ENCODE data around the gene SMARCC2. TPM values are rescaled to one million over a fixed set of nuclear protein-coding genes. Genes with fewer than 3 reads are reported as not detected.

Gene SMARCC2
- total RNA-seq, 2 experiments from 2014 or later: 140 to 173 TPM

DNA sequence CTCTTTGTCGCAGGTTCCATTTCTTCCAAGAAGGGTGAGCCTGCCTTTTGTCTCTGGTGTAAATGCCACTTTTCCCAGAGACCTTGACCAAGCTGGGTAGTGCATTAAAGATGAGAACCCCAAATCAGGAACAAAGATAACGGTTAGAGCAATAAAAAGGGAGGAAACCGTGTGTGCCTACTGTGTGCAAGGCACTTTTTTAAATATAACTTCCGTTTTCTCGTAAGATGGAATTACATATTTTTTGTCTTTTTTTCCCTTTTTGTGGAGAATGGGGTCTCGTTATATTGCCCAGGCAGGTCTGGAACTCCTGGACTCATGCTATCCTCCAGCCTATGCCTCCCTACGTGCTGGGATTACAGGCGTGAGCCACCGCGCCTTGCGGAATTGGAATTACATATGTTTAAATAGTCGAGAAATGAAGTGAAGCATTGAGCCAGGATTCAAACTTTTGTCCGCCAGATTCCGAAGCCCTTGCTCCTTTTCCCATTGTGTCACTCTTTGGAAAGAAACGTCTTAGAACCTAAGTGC, 34.4 kb upstream of the SMARCC2 start:
- H3K27ac Mint-ChIP-seq: peak overlapping the region; percentile 93
- H3K27me3 Mint-ChIP-seq: no peaks in the 10 kb centered on the region
- peak overlapping the region; percentile 90 for H3K4me3 Mint-ChIP-seq
- peaks cover 49% of the 10 kb centered on the region for H3K4me1 Mint-ChIP-seq
- peaks cover 6% of the 10 kb centered on the region for H3K36me3 Mint-ChIP-seq (ENCODE audit: low read depth)
- no peaks in the 10 kb centered on the region for H3K9me3 Mint-ChIP-seq
- no peak for DNase-seq
- POLR2A ChIA-PET: no interaction called here
- CTCF ChIA-PET: interaction anchor here (0.7 to 4.0 kb wide), 4 partner anchors 18 to 104 kb away, joined by 3 to 30 read pairs (median 6); no protein-coding TSS in a partner anchor

GRCh38 chr12:56222531-56222895, 33.2 kb upstream of the SMARCC2 start:
- DNase-seq: no peak
- Mint-ChIP-seq H3K36me3 (ENCODE audit: low read depth) (peaks cover 6% of the 10 kb centered on the region), H3K4me1 (peaks cover 49% of the 10 kb centered on the region), H3K4me3 (peak overlapping the region; percentile 90), H3K27ac (peak overlapping the region; percentile 93), H3K27me3 (no peaks in the 10 kb centered on the region), H3K9me3 (no peaks in the 10 kb centered on the region)
- ChIA-PET POLR2A (interaction anchor here (1.2 kb wide), 1 partner anchor 15 kb away, joined by 4 read pairs; no protein-coding TSS in a partner anchor), CTCF (interaction anchor here (0.6 to 4.0 kb wide), 18 partner anchors 8 to 374 kb away, joined by 3 to 39 read pairs (median 4); partner anchors contain the start of genes COQ10A, ESYT1, SMARCC2 and STAT2)

- H3K27me3 Mint-ChIP-seq: no peaks in the 10 kb centered on the region
- DNase-seq: peak; percentile 95
- peaks cover 49% of the 10 kb centered on the region for H3K4me1 Mint-ChIP-seq
- ChIA-PET POLR2A (interaction anchor here (0.5 to 1.2 kb wide), 5 partner anchors 14 to 274 kb away, joined by 3 to 8 read pairs (median 4); no protein-coding TSS in a partner anchor), CTCF (interaction anchor here (0.6 to 4.0 kb wide), 25 partner anchors 9 to 373 kb away, joined by 3 to 39 read pairs (median 4); partner anchors contain the start of genes ANKRD52, COQ10A, ESYT1 and SMARCC2)
- H3K9me3 Mint-ChIP-seq: no peaks in the 10 kb centered on the region
- peak within 1 kb of the TSS; percentile 93 for H3K27ac Mint-ChIP-seq
- H3K36me3 Mint-ChIP-seq (ENCODE audit: low read depth): peaks cover 4% of the 10 kb centered on the region
- peak within 1 kb of the TSS; percentile 90 for H3K4me3 Mint-ChIP-seq
Observed at GRCh38 chr12:56221757-56222530, 32.7 kb upstream of the SMARCC2 start, which contains the start of gene RNF41. TSS of gene RNF41 (minus strand) at chr12:56221922. CDS start at chr12:56214047, 7,875 bp downstream.

GRCh38 chr12:56221232-56221756, 32.0 kb upstream of the SMARCC2 start:
- ChIA-PET POLR2A (interaction anchor here (0.5 to 1.2 kb wide), 6 partner anchors 12 to 274 kb away, joined by 3 to 8 read pairs (median 4); no protein-coding TSS in a partner anchor), CTCF (interaction anchor here (0.6 to 4.0 kb wide), 23 partner anchors 10 to 175 kb away, joined by 3 to 39 read pairs (median 4); partner anchors contain the start of genes ANKRD52, ESYT1, SMARCC2 and STAT2)
- Mint-ChIP-seq H3K27ac (peak overlapping the region; percentile 93), H3K4me3 (peak overlapping the region; percentile 90), H3K36me3 (ENCODE audit: low read depth) (peaks cover 6% of the 10 kb centered on the region), H3K27me3 (no peaks in the 10 kb centered on the region), H3K9me3 (no peaks in the 10 kb centered on the region), H3K4me1 (peaks cover 49% of the 10 kb centered on the region)
- DNase-seq: no peak

- POLR2A ChIA-PET: interaction anchor here (0.7 kb wide), 2 partner anchors 11 to 49 kb away, joined by 3 to 4 read pairs; no protein-coding TSS in a partner anchor
- no peaks in the 10 kb centered on the region for H3K9me3 Mint-ChIP-seq
- peaks cover 44% of the 10 kb centered on the region for H3K4me1 Mint-ChIP-seq
- no peaks in the 10 kb centered on the region for H3K27me3 Mint-ChIP-seq
- H3K27ac Mint-ChIP-seq: peak overlapping the region; percentile 93
- no peak for DNase-seq
- peak overlapping the region; percentile 90 for H3K4me3 Mint-ChIP-seq
- CTCF ChIA-PET: interaction anchor here (0.6 to 4.0 kb wide), 11 partner anchors 10 to 101 kb away, joined by 3 to 39 read pairs (median 5); partner anchors contain the start of genes ANKRD52, ESYT1 and SMARCC2
- H3K36me3 Mint-ChIP-seq (ENCODE audit: low read depth): peaks cover 3% of the 10 kb centered on the region
Observed at GRCh38 chr12:56220611-56221231, 31.4 kb upstream of the SMARCC2 start.

GRCh38 chr12:56219840-56220239, 30.6 kb upstream of the SMARCC2 start:
- peaks cover 9% of the 10 kb centered on the region for H3K36me3 Mint-ChIP-seq (ENCODE audit: low read depth)
- CTCF ChIA-PET: interaction anchor here (0.7 to 4.0 kb wide), 4 partner anchors 14 to 92 kb away, joined by 3 to 39 read pairs (median 22); partner anchors contain the start of genes ANKRD52, ESYT1 and SMARCC2
- no peak overlapping the region for H3K27ac Mint-ChIP-seq
- POLR2A ChIA-PET: no interaction called here
- no peaks in the 10 kb centered on the region for H3K27me3 Mint-ChIP-seq
- no peak for DNase-seq
- no peaks in the 10 kb centered on the region for H3K9me3 Mint-ChIP-seq
- H3K4me1 Mint-ChIP-seq: peaks cover 38% of the 10 kb centered on the region
- peak overlapping the region; percentile 30 for H3K4me3 Mint-ChIP-seq

GRCh38 chr12:56216461-56216860, 27.2 kb upstream of the SMARCC2 start:
- Mint-ChIP-seq H3K27me3 (no peaks in the 10 kb centered on the region), H3K36me3 (ENCODE audit: low read depth) (peaks cover 30% of the 10 kb centered on the region), H3K4me1 (peaks cover 11% of the 10 kb centered on the region), H3K27ac (no peak overlapping the region), H3K4me3 (no peak overlapping the region), H3K9me3 (no peaks in the 10 kb centered on the region)
- POLR2A ChIA-PET: no interaction called here
- no peak for DNase-seq
- CTCF ChIA-PET: interaction anchor here (1.1 to 2.0 kb wide), 6 partner anchors 9 to 42 kb away, joined by 3 to 7 read pairs (median 4); partner anchors contain the start of genes ANKRD52 and SMARCC2

GRCh38 chr12:56213878-56214277, 24.6 kb upstream of the SMARCC2 start:
- Mint-ChIP-seq H3K9me3 (no peaks in the 10 kb centered on the region), H3K27me3 (no peaks in the 10 kb centered on the region), H3K4me3 (no peak overlapping the region), H3K27ac (no peak overlapping the region), H3K4me1 (peaks cover 3% of the 10 kb centered on the region), H3K36me3 (ENCODE audit: low read depth) (peaks cover 46% of the 10 kb centered on the region)
- DNase-seq: no peak
- ChIA-PET CTCF (interaction anchor here (1.1 to 1.9 kb wide), 2 partner anchors 17 to 44 kb away, joined by 3 to 4 read pairs; partner anchors contain the start of gene ANKRD52), POLR2A (no interaction called here)

DNA sequence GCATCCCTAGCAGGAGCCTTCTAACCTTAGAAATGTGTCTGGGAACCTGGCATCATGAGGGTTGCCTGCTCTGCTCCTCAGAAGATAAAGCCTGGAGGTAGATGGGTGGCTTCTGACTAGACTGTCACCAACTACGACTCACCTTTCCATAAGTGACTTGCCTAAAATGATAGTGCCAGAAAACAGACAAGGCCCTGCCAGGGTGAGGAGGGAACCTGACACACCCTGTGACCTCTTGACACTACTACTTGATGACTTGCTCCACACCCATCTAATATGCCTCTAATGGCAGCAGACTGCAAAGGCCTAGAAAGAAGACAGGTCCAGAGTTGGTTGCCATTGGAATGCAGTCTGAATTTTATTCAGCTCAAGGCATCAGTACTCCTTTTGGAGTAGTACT, 23.1 kb upstream of the SMARCC2 start:
- Mint-ChIP-seq H3K4me1 (peaks cover 3% of the 10 kb centered on the region), H3K36me3 (ENCODE audit: low read depth) (peaks cover 53% of the 10 kb centered on the region), H3K27ac (no peak overlapping the region), H3K27me3 (no peaks in the 10 kb centered on the region), H3K4me3 (no peak overlapping the region), H3K9me3 (no peaks in the 10 kb centered on the region)
- no peak for DNase-seq
- ChIA-PET POLR2A (no interaction called here), CTCF (interaction anchor here (1.3 kb wide), 2 partner anchors 23 to 49 kb away, joined by 3 to 6 read pairs; partner anchors contain the start of gene SMARCC2)

DNA sequence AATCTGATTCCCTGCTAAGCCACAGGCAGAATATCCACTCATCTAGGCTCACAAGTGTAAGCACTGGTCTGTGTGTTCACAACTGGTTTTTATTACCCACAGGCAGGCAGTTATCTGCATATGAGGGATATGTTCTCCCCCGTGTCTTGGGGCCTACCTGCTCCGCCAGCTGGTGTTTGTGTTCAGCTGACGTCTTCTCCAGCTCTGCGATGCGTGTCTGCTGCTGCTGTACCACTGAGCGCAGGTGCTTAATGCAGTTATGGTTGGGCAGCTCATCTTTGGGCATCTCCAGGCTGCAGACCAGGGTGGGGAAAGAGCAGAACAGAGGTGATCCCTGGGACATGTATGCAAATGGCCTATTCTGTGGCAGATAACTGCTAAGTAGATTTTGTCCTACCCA, 18.7 kb upstream of the SMARCC2 start:
- H3K4me3 Mint-ChIP-seq: no peak overlapping the region

DNA sequence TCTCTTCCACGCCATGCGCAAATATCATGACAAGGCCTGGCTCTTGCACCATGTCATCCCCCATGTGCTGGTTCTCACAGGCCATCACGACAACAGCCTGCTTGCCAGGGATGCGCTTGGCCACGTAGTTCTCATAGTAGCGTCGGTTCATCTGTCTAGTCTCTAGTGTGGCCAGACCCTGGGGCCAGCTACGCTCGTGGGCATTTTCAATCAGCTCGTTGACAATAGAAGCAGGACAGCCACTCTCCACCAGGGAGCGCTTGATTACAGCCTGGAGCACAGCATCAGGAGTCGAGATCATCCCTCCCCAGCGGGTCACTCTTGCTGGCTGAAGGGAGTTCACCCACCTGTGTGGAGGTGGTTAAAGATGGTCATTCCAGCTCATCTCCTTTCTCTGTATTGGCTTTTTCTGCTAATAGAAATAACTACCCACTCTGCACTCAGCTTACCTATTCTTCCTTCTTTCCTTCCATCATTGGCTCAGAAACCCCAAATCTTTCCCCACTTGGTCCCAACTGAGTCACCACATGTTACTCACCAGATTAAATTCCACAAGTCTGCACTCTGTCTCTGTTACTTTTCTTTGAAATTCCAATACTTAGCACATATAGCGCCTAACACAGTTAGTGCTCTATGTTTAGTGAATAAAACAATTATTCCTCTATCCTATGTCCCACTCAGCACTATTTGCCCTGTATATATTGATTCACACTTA, 17.3 kb upstream of the SMARCC2 start:
- no peaks in the 10 kb centered on the region for H3K9me3 Mint-ChIP-seq
- peaks cover 37% of the 10 kb centered on the region for H3K36me3 Mint-ChIP-seq (ENCODE audit: low read depth)
- ChIA-PET POLR2A (no interaction called here), CTCF (interaction anchor here (0.5 to 13.5 kb wide), 16 partner anchors 9 to 421 kb away, joined by 3 to 99 read pairs (median 4); partner anchors contain the start of genes ANKRD52, COQ10A, RNF41 and SMARCC2)
- peak; percentile 50 for DNase-seq
- no peaks in the 10 kb centered on the region for H3K4me1 Mint-ChIP-seq
- no peak overlapping the region for H3K27ac Mint-ChIP-seq
- no peaks in the 10 kb centered on the region for H3K27me3 Mint-ChIP-seq
- no peak overlapping the region for H3K4me3 Mint-ChIP-seq

More for the DNA sequence above, 18.7 kb upstream of the SMARCC2 start:
- Mint-ChIP-seq H3K4me1 (no peaks in the 10 kb centered on the region), H3K9me3 (no peaks in the 10 kb centered on the region), H3K27ac (no peak overlapping the region), H3K27me3 (no peaks in the 10 kb centered on the region), H3K36me3 (ENCODE audit: low read depth) (peaks cover 46% of the 10 kb centered on the region)
- DNase-seq: no peak
- ChIA-PET CTCF (interaction anchor here (0.6 to 13.5 kb wide), 7 partner anchors 8 to 417 kb away, joined by 3 to 99 read pairs (median 6); partner anchors contain the start of genes RNF41, SMARCC2 and ZC3H10), POLR2A (interaction anchor here (0.7 kb wide), 1 partner anchor 14 kb away, joined by 4 read pairs; the partner anchor contains the start of gene RNF41)

All from activated CD4-positive, alpha-beta T cell treated with anti-CD3 and anti-CD28 coated beads, Interleukin-2, amount 10 ng/mL, durations not matched to agents 7 days and 5 days (primary cell).